SK-N-SH (cell line): ENCODE results near the gene SPIRE2. TPM values are rescaled to one million over a fixed set of nuclear protein-coding genes. Genes with fewer than 3 reads are reported as not detected.
"Not testable (repeated sequence)": the region's sequence is repeated elsewhere in the genome, so short reads cannot be mapped to it uniquely, and the experiment has no call there.

Experiments used
- CTCF ChIA-PET: fragments of 300-600, 350-600 bp; formaldehyde crosslinking; extraction: SDS; loops from one replicate; lab custom pipeline; 2021; lab: Yijun Ruan, JAX
- POLR2A ChIA-PET: fragments of 350-600 bp; sonication (Branson Sonifier 250); formaldehyde crosslinking; extraction: SDS; loops from one replicate; lab custom pipeline; 2020; ENCODE audit warnings: antibody characterized with exemption, inconsistent platforms; lab: Yijun Ruan, JAX
- DNase-seq: peaks from one replicate; pipeline ENCODE4 v3.0.0; 2012
- H2AFZ ChIP-seq: fragments of 200-600 bp; sonication (generic); 2 replicates; pipeline ENCODE4 v1.8.1; 2016; ENCODE audit warnings: antibody characterized with exemption, mild to moderate bottlenecking, low read depth
- H3F3A ChIP-seq: fragments of 200-600 bp; sonication (generic); replicated peaks from 2 replicates; pipeline ENCODE3; 2016; ENCODE audit warnings: antibody characterized with exemption, mild to moderate bottlenecking; ENCODE audit not compliant: insufficient read depth
- H3K27ac ChIP-seq, 2 experiments: fragments of 200-500 bp in 1 of 2; fragments of 200-600 bp in 1 of 2; sonication (Bioruptor generic) in 1 of 2; sonication (generic), shearing (Covaris generic) in 1 of 2; 2 replicates each; pipeline versions ENCODE4 v1.5.1 to v1.6.1; 2014 to 2016; ENCODE audit warnings: low read depth in 2 of 2, inconsistent platforms in 1 of 2, low read length in 1 of 2, mild to moderate bottlenecking in 1 of 2, mixed read lengths in 1 of 2
- H3K27me3 ChIP-seq: fragments of 200-600 bp; sonication (generic), shearing (Covaris generic); 2 replicates; pipeline ENCODE4 v1.6.1; 2016; ENCODE audit warnings: mixed run types; ENCODE audit not compliant: insufficient read depth
- H3K36me3 ChIP-seq, 2 experiments: fragments of 200-500 bp in 1 of 2; fragments of 200-600 bp in 1 of 2; sonication (Bioruptor generic) in 1 of 2; sonication (generic) in 1 of 2; replicated peaks in 1 of 2; 2 replicates each; pipeline versions ENCODE3 to v1.5.1; 2014 to 2016; ENCODE audit warnings: low read length in 1 of 2, mild to moderate bottlenecking in 1 of 2; ENCODE audit not compliant: insufficient read depth in 2 of 2, control insufficient read depth in 1 of 2
- H3K4me1 ChIP-seq, 2 experiments: fragments of 200-500 bp in 1 of 2; fragments of 200-600 bp in 1 of 2; sonication (Bioruptor generic) in 1 of 2; sonication (generic), shearing (Covaris generic) in 1 of 2; 2 replicates each; pipeline versions ENCODE4 v1.5.1 to v1.6.1; 2014 to 2016; ENCODE audit warnings: low read depth in 1 of 2, low read length in 1 of 2, mixed run types in 1 of 2; ENCODE audit not compliant: insufficient read depth in 2 of 2, control insufficient read depth in 1 of 2
- H3K4me2 ChIP-seq: fragments of 200-600 bp; sonication (generic), shearing (Covaris generic); 2 replicates; pipeline ENCODE4 v1.6.1; 2017; ENCODE audit warnings: mixed run types
- H3K4me3 ChIP-seq, 2 experiments: fragments of 200-500 bp in 1 of 2; fragments of 200-600 bp in 1 of 2; sonication (Bioruptor generic) in 1 of 2; sonication (generic), shearing (Covaris generic) in 1 of 2; 2 replicates each; pipeline versions ENCODE4 v1.5.1 to v1.8.1; 2014 to 2016; ENCODE audit warnings: low read depth in 2 of 2, inconsistent platforms in 1 of 2, low read length in 1 of 2, mild to moderate bottlenecking in 1 of 2, mixed read lengths in 1 of 2, moderate library complexity in 1 of 2
- H3K79me2 ChIP-seq: fragments of 200-600 bp; sonication (generic); 2 replicates; pipeline ENCODE4 v1.8.1; 2017; ENCODE audit warnings: mild to moderate bottlenecking; ENCODE audit not compliant: insufficient read depth
- H3K9ac ChIP-seq: fragments of 200-600 bp; sonication (generic); 2 replicates; pipeline ENCODE4 v1.6.1; 2017; ENCODE audit warnings: mixed run types
- H3K9me2 ChIP-seq: fragments of 200-600 bp; sonication (generic); 2 replicates; pipeline ENCODE4 v1.6.1; 2017; ENCODE audit warnings: mixed run types
- H3K9me3 ChIP-seq: fragments of 200-600 bp; sonication (generic); 2 replicates; pipeline ENCODE4 v1.6.1; 2017; ENCODE audit warnings: mixed run types, mild to moderate bottlenecking, moderate library complexity
- H4K20me1 ChIP-seq: fragments of 200-600 bp; sonication (generic); 2 replicates; pipeline ENCODE4 v1.6.1; 2017; ENCODE audit warnings: mild to moderate bottlenecking, mixed run types; ENCODE audit not compliant: insufficient read depth
- CHD2 ChIP-seq: fragments of 150-350 bp; IDR thresholded peaks from 2 replicates; pipeline ENCODE4 v1.6.1; 2018; ENCODE audit warnings: low read length; ENCODE audit not compliant: partially characterized antibody
- FOXJ3 ChIP-seq: sonication (generic); formaldehyde crosslinking; IDR thresholded peaks from 2 replicates; pipeline ENCODE4 v1.5.1; 2020; ENCODE audit warnings: mild to moderate bottlenecking, missing genetic modification reagents
- GABPA ChIP-seq: IDR thresholded peaks from 2 replicates; pipeline ENCODE4 v1.4.0; 2012; ENCODE audit warnings: low read depth, mild to moderate bottlenecking
- JUND ChIP-seq: IDR thresholded peaks from 2 replicates; pipeline ENCODE4 v1.4.0; 2012
- NFIC ChIP-seq: IDR thresholded peaks from 2 replicates; pipeline ENCODE4 v1.4.0; 2012; ENCODE audit warnings: borderline replicate concordance
- RXRA ChIP-seq: IDR thresholded peaks from 2 replicates; pipeline ENCODE4 v1.4.0; 2012; ENCODE audit warnings: low read depth, mild to moderate bottlenecking, borderline replicate concordance
- SIN3A ChIP-seq: IDR thresholded peaks from 2 replicates; pipeline ENCODE4 v1.6.1; 2012; ENCODE audit warnings: low read depth, mild to moderate bottlenecking, low read length, moderate library complexity, borderline replicate concordance
- TEAD4 ChIP-seq: IDR thresholded peaks from 2 replicates; pipeline ENCODE4 v1.4.0; 2012; ENCODE audit warnings: mild to moderate bottlenecking, borderline replicate concordance; ENCODE audit not compliant: insufficient read depth
- YY1 ChIP-seq: IDR thresholded peaks from 2 replicates; pipeline ENCODE4 v1.4.0; 2012; ENCODE audit warnings: low read depth, mild to moderate bottlenecking
- WGBS: methylation state at CpG from one replicate; pipeline ENCODE4 v1.1.6; 2017; ENCODE audit warnings: low lambda C conversion rate; 5-methylcytosine and 5-hydroxymethylcytosine counted together
- polyA plus RNA-seq, 3 experiments: library from polyadenylated mRNA; depleted of rRNA; stranded (reverse); fragments of >200 nt; gene quantifications; 2 replicates each; pipeline ENCODE4 v1.2.3, GENCODE V29; 2012
- TF ChIP-seq, protein P1 (sequence below): IDR thresholded peaks from 2 replicates; pipeline ENCODE4 v1.4.0; 2012; ENCODE audit warnings: low read depth, borderline replicate concordance
- TF ChIP-seq, protein P2 (sequence below): fragments of 200-600 bp; sonication (generic); IDR thresholded peaks from 2 replicates; pipeline ENCODE4 v1.6.1; 2017; ENCODE audit warnings: antibody characterized with exemption, mild to moderate bottlenecking, moderate library complexity
- TF ChIP-seq, protein P3 (sequence below): fragments of 150-350 bp; IDR thresholded peaks from 2 replicates; pipeline ENCODE4 v1.6.1; 2016; ENCODE audit warnings: mild to moderate bottlenecking, low read depth, low read length

The SPIRE2 gene
- polyA plus RNA-seq, 1 of the 3 experiments (the other 2 are of a cell fraction), result 15.3 TPM

DNA sequence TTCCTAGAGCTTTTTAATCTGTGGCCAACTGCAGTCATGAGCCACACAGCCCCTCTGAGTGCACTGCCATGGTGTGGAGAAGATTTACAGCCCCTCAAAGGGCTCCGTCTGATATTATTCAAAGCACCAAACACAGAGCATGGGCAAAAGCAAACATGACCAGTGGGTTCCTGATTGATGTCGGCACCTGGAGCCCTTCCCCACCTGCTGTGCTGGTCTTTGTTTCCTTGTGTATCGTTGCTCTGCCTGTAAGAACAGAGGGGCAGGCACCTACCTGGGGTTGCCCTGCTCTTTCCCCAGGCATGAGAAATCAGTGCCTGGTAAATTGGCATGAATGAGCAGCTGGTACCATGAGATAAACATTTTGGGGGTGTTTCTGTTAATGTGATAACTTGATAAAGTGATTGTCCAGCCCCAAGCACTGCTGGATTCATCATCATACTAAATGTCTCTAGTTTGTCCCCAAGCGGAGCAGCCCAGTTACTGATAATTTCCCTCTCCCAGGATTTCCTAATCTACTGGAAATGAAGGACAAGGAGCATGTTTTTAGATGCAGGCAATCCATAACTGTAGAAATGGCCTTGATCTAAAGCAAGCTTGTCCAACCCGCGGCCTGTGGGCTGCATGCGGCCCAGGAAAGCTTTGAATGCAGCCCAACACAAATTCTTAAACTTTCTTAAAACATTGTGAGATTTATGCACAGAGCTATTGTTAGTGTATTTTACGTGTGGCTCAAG is 5.0 kb upstream of the SPIRE2 start (continued):
- TF ChIP-seq, protein P1, sequence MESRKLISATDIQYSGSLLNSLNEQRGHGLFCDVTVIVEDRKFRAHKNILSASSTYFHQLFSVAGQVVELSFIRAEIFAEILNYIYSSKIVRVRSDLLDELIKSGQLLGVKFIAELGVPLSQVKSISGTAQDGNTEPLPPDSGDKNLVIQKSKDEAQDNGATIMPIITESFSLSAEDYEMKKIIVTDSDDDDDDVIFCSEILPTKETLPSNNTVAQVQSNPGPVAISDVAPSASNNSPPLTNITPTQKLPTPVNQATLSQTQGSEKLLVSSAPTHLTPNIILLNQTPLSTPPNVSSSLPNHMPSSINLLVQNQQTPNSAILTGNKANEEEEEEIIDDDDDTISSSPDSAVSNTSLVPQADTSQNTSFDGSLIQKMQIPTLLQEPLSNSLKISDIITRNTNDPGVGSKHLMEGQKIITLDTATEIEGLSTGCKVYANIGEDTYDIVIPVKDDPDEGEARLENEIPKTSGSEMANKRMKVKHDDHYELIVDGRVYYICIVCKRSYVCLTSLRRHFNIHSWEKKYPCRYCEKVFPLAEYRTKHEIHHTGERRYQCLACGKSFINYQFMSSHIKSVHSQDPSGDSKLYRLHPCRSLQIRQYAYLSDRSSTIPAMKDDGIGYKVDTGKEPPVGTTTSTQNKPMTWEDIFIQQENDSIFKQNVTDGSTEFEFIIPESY, result no peak
- TF ChIP-seq GABPA (no peak), JUND (no peak), CHD2 (no peak), YY1 (no peak), NFIC (no peak), RXRA (no peak)
- TF ChIP-seq, protein P2, sequence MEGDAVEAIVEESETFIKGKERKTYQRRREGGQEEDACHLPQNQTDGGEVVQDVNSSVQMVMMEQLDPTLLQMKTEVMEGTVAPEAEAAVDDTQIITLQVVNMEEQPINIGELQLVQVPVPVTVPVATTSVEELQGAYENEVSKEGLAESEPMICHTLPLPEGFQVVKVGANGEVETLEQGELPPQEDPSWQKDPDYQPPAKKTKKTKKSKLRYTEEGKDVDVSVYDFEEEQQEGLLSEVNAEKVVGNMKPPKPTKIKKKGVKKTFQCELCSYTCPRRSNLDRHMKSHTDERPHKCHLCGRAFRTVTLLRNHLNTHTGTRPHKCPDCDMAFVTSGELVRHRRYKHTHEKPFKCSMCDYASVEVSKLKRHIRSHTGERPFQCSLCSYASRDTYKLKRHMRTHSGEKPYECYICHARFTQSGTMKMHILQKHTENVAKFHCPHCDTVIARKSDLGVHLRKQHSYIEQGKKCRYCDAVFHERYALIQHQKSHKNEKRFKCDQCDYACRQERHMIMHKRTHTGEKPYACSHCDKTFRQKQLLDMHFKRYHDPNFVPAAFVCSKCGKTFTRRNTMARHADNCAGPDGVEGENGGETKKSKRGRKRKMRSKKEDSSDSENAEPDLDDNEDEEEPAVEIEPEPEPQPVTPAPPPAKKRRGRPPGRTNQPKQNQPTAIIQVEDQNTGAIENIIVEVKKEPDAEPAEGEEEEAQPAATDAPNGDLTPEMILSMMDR, result no peak
- TF ChIP-seq, all 33 proteins: peak for 0

DNA sequence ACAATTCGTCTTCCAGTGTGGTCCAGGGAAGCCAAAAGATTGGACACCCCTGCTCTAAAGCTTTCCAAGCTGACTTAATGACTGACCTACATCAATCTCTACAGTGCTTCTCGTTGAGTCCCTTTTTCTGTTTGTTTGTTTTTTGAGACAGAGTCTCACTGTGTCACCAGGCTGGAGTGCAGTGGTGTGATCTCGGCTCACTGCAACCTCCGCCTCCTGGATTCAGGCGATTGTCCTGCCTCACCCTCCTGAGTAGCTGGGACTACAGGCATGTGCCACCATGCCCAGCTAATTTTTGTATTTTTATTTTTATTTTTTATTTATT is 4.5 kb upstream of the SPIRE2 start:
- H3K36me3 ChIP-seq, H3K9me3 ChIP-seq, H3K4me3 ChIP-seq, H3K79me2 ChIP-seq, POLR2A ChIA-PET, H3K27ac ChIP-seq, H3K9me2 ChIP-seq, H3K4me1 ChIP-seq, DNase-seq, H2AFZ ChIP-seq, H4K20me1 ChIP-seq, H3F3A ChIP-seq, H3K27me3 ChIP-seq, H3K4me2 ChIP-seq, H3K9ac ChIP-seq: not testable (repeated sequence)
- 87% methylated on average over 5 of the region's 5 CpGs for WGBS
- CTCF ChIA-PET, result interaction anchor here (1.1 to 2.7 kb wide), 2 partner anchors 37 to 118 kb away, joined by 3 to 13 read pairs; no protein-coding TSS in a partner anchor

DNA sequence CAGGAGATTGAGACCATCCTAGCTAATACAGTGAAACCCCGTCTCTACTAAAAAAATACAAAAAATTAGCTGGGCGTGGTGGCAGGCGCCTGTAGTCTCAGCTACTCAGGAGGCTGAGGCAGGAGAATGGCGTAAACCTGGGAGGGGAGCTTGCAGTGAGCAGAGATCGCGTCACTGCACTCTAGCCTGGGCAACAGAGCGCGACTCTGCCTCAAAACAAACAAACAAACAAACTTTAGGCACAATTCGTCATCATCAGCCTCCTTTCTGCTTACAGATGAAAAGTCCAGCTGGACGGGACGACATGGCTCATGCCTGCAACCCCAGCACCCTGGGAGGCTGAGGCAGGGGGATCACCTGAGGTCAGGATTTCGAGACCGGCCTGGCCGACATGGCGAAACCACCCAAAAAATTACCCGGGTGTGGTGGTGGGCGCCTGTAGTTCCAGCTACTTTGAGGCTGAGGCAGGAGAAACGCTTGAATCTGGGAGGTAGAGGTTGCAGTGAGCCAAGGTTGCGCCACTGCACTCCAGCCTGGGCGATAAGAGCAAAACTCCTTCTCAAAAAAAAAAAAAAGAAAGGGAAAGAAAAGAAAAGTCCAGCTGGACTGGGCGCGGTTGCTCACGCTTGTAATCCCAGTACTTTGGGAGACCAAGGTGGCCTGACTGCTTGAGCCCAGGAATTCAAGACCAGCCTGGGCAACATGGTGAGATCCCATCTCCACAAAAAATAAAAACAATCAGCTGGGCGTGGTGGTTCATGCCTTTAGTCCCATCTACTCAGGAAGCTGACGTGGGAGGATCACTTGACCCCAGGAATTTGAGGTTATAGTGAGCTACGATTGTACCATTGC is 1.5 kb upstream of the SPIRE2 start:
- H3K27ac ChIP-seq, result no peak overlapping the region

More for the DNA sequence above, 1.5 kb upstream of the SPIRE2 start:
- Histone ChIP-seq H3K9me3 (no peaks in the 10 kb centered on the region), H3K27me3 (no peaks in the 10 kb centered on the region), H3K9ac (peak overlapping the region; percentile 73; the same call in 1 of the 2 replicates), H3F3A (peaks cover 9% of the 10 kb centered on the region), H4K20me1 (0 out of 2 replicates have a peak, but pooled peaks cover 14% of the 10 kb centered on the region), H2AFZ (no peak overlapping the region), H3K9me2 (no peaks in the 10 kb centered on the region), H3K4me1 (peaks cover 0 to 17% of the 10 kb centered on the region in 2 experiments; a peak in 1 of 4 replicates), H3K79me2 (no peaks in the 10 kb centered on the region), H3K36me3 (peaks cover 0 to under 1% of the 10 kb centered on the region in 2 experiments), H3K4me3 (no peak overlapping the region; a peak in 1 of 4 replicates), H3K4me2 (peak overlapping the region; percentile 96; the same call in 1 of the 2 replicates)
- ChIA-PET CTCF (interaction anchor here (1.0 to 2.6 kb wide), 3 partner anchors 34 to 121 kb away, joined by 4 to 9 read pairs (median 4); no protein-coding TSS in a partner anchor), POLR2A (no interaction called here)
- DNase-seq, result no peak
- WGBS, result 89% methylated on average over 26 of the region's 26 CpGs
- TF ChIP-seq, protein P3, sequence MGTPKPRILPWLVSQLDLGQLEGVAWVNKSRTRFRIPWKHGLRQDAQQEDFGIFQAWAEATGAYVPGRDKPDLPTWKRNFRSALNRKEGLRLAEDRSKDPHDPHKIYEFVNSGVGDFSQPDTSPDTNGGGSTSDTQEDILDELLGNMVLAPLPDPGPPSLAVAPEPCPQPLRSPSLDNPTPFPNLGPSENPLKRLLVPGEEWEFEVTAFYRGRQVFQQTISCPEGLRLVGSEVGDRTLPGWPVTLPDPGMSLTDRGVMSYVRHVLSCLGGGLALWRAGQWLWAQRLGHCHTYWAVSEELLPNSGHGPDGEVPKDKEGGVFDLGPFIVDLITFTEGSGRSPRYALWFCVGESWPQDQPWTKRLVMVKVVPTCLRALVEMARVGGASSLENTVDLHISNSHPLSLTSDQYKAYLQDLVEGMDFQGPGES, result no peak
- TF ChIP-seq FOXJ3 (CRISPR knock-in tag) (no peak), TEAD4 (no peak), SIN3A (no peak)
